GM12873 (cell line): Measurements from ENCODE around the gene HDHD3.

Experiments used
- TF ChIP-seq, protein P1 (sequence below): IDR thresholded peaks from 2 replicates; pipeline ENCODE4 v1.5.1; 2012; ENCODE audit warnings: low read depth, mild to moderate bottlenecking, moderate library complexity, low read length, control low read depth; ENCODE audit not compliant: insufficient read depth; ENCODE audit errors: missing control alignments

Gene HDHD3

DNA sequence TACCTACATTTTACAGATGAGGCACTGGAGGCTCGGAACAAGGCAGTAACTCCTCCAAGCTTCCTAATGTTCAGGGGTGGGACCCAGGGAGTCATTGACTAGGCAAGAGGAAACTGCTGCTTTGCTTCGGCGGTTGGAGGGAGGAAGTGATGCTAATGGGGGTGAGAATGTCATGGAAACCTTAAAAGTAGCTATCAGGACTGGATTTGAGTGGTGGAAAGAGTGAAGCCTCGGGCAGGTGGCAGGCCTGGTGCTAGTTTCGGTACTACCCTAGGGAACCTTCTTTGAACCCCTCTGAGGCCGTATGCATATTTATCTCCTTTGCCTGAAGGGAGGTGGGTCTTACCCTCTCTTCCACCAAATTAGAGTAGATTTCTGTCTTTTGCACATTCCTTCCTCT lies 25.8 kb downstream of the HDHD3 start:
- TF ChIP-seq, protein P1, sequence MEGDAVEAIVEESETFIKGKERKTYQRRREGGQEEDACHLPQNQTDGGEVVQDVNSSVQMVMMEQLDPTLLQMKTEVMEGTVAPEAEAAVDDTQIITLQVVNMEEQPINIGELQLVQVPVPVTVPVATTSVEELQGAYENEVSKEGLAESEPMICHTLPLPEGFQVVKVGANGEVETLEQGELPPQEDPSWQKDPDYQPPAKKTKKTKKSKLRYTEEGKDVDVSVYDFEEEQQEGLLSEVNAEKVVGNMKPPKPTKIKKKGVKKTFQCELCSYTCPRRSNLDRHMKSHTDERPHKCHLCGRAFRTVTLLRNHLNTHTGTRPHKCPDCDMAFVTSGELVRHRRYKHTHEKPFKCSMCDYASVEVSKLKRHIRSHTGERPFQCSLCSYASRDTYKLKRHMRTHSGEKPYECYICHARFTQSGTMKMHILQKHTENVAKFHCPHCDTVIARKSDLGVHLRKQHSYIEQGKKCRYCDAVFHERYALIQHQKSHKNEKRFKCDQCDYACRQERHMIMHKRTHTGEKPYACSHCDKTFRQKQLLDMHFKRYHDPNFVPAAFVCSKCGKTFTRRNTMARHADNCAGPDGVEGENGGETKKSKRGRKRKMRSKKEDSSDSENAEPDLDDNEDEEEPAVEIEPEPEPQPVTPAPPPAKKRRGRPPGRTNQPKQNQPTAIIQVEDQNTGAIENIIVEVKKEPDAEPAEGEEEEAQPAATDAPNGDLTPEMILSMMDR: no peak

DNA sequence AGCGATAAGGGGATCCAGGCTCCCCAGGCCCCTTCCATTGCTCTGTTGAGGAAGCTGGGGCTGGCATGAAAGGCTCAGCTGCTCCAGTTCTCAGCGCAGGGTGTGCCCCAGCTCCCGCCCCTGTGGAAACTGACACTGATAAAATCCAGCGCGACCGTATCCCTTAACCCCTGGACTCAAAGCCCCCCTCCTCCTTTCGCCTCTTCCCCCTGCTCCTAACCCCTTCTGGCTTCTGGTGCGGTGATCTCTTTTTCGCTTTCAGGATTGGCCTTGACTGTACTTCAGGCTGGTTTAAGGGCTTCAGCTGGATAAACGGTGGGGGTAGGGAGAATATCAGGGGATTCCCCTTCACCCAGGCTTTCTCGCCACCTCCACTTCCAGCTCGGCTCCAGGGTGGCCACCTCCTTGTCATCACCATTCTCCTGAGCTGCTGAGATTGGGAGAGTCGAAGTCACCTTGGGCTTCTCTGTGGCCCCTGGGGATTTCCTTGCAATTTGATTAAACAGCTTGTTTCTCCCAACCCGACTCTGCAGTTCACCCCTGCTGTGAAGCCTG lies 26.6 kb downstream of the HDHD3 start:
- TF ChIP-seq, protein P1: no peak

DNA sequence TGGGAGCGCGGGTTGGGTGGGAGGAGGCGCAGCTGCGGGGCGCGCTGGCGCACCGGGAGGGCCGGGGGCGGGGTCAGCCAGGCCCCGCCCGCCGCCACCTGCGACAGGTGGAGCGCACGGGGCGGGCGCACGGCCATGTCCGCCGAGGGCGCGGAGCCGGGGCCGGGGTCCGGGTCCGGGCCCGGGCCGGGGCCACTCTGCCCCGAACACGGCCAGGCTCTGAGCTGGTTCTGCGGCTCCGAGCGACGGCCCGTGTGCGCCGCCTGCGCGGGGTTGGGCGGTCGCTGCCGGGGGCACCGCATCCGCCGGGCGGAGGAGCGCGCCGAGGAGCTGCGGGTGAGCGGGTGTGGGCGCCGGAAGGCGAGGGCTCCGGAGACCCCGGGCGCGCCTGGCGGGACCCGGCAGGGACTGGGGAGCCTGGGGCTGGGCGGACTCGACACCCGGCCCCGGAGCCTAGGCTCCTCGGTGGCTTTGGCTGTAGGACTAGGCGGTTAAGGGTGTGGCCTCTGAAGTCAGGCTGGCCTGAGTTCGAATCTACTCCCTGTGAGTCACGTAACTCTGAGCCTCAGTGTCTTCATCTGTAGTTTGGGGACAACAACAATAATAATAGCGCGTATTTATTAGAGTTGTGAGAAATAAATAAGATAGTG lies 27.2 kb downstream of the HDHD3 start, which contains the start of gene BSPRY:
Gene BSPRY, plus strand, starts transcription at position 97 of the 650 bp plus-strand sequence. Its CDS starts 39 bp downstream, at position 136.
- TF ChIP-seq, protein P1: no peak

DNA sequence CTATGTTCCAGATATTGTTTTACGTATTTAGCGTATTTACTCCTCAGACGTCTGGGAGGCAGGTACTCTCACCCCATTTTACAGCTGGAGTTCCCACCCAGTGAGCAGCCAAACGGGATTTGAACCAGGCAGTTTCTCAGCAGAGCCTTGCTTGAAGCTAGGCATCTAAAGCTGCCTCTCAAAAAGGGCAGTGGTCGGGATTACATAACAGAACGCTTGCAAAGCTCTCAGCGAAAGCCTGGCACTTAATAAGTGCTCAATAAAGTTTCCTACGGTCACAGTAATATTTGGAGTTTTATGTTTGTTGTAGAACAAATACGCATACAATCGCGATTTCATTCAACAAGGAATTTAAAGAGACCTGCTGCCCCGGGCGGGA lies 27.7 kb downstream of the HDHD3 start:
- TF ChIP-seq, protein P1: no peak

DNA sequence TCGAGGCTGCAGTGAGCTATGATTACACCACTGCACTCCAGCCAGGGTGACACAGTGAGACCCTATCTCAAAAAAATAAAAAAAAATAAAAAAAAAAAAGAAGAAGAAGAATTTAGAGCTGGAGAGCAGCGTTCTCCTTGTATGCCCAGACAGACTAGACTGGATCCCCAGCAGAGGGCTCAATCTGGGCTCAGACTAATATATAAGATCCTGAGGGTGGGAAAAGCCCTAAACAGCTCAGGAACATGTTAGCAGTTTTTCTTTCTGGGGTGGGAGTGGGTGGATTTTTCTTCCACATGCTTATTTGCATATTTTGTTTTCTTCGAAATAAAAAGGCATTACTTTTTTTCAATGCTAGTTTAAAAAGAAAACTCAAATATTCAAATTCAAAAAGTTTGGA lies 28.3 kb downstream of the HDHD3 start:
- TF ChIP-seq, protein P1: no peak

DNA sequence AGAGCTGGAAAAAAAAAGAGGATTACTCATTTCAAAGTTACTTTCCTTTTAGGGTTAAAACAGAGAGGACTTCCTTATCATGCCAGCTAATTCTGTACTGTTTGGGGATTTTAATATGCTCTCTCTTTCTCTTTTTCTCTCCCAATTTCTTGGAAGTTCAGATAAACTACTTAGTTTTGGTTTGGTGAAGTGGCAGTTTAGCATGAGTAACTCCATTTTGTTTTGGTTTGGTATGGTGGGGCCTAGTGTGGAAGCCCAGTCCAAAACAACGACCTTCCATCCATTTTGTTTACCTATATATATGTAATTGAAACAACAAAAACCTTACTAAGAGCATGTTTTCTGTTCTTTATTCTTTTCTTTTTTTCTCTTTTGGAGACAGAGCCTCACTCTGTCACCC lies 31.1 kb downstream of the HDHD3 start:
- TF ChIP-seq, protein P1: no peak

DNA sequence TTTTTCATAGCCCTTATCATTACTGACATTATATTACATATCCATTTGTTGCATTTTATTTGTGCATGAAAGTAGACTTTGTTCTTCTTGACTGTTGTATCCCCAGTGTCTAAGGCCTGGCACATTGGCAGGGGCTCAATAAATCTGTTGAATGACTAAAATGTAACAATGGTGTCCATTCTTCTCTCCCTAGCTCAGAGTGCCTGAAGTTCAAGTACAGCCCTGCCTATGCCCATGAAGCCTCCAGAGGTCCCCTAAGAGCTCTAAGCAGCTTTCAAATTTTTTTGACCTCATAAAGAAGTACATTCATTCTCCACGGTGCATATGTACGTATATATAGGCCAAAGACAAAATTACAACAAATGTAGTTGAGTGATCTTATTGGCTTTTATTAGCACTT lies 31.6 kb downstream of the HDHD3 start:
- TF ChIP-seq, protein P1: no peak
